HCT116 (cell line): ENCODE data around the gene DPEP3. TPM values are rescaled to one million over a fixed set of nuclear protein-coding genes. Genes with fewer than 3 reads are reported as not detected.

Experiments
- ATAC-seq: fragments of 200-7000 bp; cut with Tn5 transposase; 2 replicates; pipeline ENCODE4 v1.9.1; 2020; ENCODE audit warnings: mild to moderate bottlenecking, moderate library complexity
- BruUV-seq: library from RNA; stranded (reverse); fragments of 400-500 nt; replicated peaks from 2 replicates; lab custom pipeline; 2021; lab: Mats Ljungman, UMichigan
- CTCF ChIA-PET: fragments of 300-600 bp; sonication (Branson Sonifier 250); formaldehyde crosslinking; loops from one replicate; lab custom pipeline; 2021; ENCODE audit warnings: antibody characterized with exemption; lab: Charles Lee
- POLR2A ChIA-PET: fragments of 300-600, 350-600 bp; sonication (Branson Sonifier 250); formaldehyde crosslinking; loops from one replicate; lab custom pipeline; 2021; ENCODE audit warnings: antibody characterized with exemption; lab: Charles Lee
- RAD21 ChIA-PET, 2 experiments: fragments of 300-600 bp; sonication (Branson Sonifier 250); formaldehyde crosslinking; loops; one replicate each; lab custom pipeline; 2023; ENCODE audit warnings: low total read pairs in 2 of 2; ENCODE audit not compliant: uncharacterized antibody in 2 of 2, unreplicated experiment in 2 of 2, low non-redundant PET in 1 of 2; lab: Charles Lee
- DNase-seq: peaks from one replicate; pipeline ENCODE4 v3.0.0-alpha.2; 2010; ENCODE audit warnings: low read depth, low spot score
- H2AFZ ChIP-seq: fragments of 200-600 bp; shearing (Covaris generic), sonication (generic); 2 replicates; pipeline ENCODE4 v1.6.1; 2017; ENCODE audit warnings: low read depth, mixed run types, mixed read lengths, antibody characterized with exemption, low read length; ENCODE audit not compliant: poor library complexity, severe bottlenecking
- H3K27ac ChIP-seq: 2 replicates; pipeline ENCODE4 v1.5.1; 2012; ENCODE audit warnings: low read depth, low read length
- H3K27me3 ChIP-seq: fragments of 200-600 bp; sonication (generic); 2 replicates; pipeline ENCODE4 v1.6.1; 2016; ENCODE audit warnings: mixed run types, low read length, mixed read lengths; ENCODE audit not compliant: insufficient read depth
- H3K36me3 ChIP-seq, 2 experiments: fragments of 200-500 bp in 1 of 2; fragments of 200-600 bp in 1 of 2; sonication (Bioruptor generic) in 1 of 2; sonication (generic) in 1 of 2; 2 replicates each; pipeline versions ENCODE4 v1.5.1 to v1.6.1; 2014 to 2016; ENCODE audit warnings: low read length in 2 of 2, inconsistent platforms in 1 of 2, mixed read lengths in 1 of 2, mixed run types in 1 of 2; ENCODE audit not compliant: insufficient read depth in 2 of 2, control insufficient read depth in 1 of 2
- H3K4me1 ChIP-seq, 2 experiments: fragments of 200-600 bp in 1 of 2; sonication (generic) in 1 of 2; 2 replicates each; pipeline versions ENCODE4 v1.5.1 to v1.6.1; 2012 to 2017; ENCODE audit warnings: low read length in 2 of 2, inconsistent platforms in 1 of 2, mild to moderate bottlenecking in 1 of 2, mixed read lengths in 1 of 2, mixed run types in 1 of 2, moderate library complexity in 1 of 2; ENCODE audit not compliant: insufficient read depth in 2 of 2, control insufficient read depth in 1 of 2
- H3K4me2 ChIP-seq: fragments of 200-600 bp; sonication (generic); 2 replicates; pipeline ENCODE4 v1.6.1; 2017; ENCODE audit warnings: mixed run types, low read length, mixed read lengths
- H3K4me3 ChIP-seq, 2 experiments: fragments of 200-600 bp in 1 of 2; sonication (generic) in 1 of 2; replicated peaks in 1 of 2; 2 replicates each; pipeline ENCODE4 v1.5.1; 2011 to 2016; ENCODE audit warnings: low read length in 2 of 2, control low read depth in 1 of 2, low read depth in 1 of 2, mild to moderate bottlenecking in 1 of 2, mixed read lengths in 1 of 2, mixed run types in 1 of 2
- H3K79me2 ChIP-seq: fragments of 200-600 bp; sonication (generic); 2 replicates; pipeline ENCODE4 v1.6.1; 2017; ENCODE audit warnings: mild to moderate bottlenecking, mixed run types, low read length, moderate library complexity, mixed read lengths; ENCODE audit not compliant: insufficient read depth
- H3K9ac ChIP-seq: fragments of 200-600 bp; sonication (generic); 2 replicates; pipeline ENCODE4 v1.6.1; 2016; ENCODE audit warnings: low read length, mixed read lengths
- H3K9me2 ChIP-seq: fragments of 200-600 bp; sonication (generic), shearing (Covaris generic); 2 replicates; pipeline ENCODE4 v1.6.1; 2017; ENCODE audit warnings: mixed run types, mild to moderate bottlenecking, moderate library complexity; ENCODE audit not compliant: insufficient read depth
- H3K9me3 ChIP-seq, 2 experiments: fragments of 200-500 bp in 1 of 2; fragments of 200-600 bp in 1 of 2; sonication (Bioruptor generic) in 1 of 2; sonication (generic) in 1 of 2; 2 replicates each; pipeline ENCODE4 v1.6.1; 2014 to 2017; ENCODE audit warnings: low read length in 2 of 2, mixed read lengths in 2 of 2, inconsistent platforms in 1 of 2, low read depth in 1 of 2, mild to moderate bottlenecking in 1 of 2, mixed run types in 1 of 2, moderate library complexity in 1 of 2; ENCODE audit not compliant: control insufficient read depth in 1 of 2, insufficient read depth in 1 of 2
- H4K20me1 ChIP-seq: fragments of 200-600 bp; sonication (generic), shearing (Covaris generic); 2 replicates; pipeline ENCODE4 v1.6.1; 2017; ENCODE audit warnings: mixed run types, mild to moderate bottlenecking, moderate library complexity; ENCODE audit not compliant: insufficient read depth
- ATF3 ChIP-seq: IDR thresholded peaks from 2 replicates; pipeline ENCODE4 v1.6.1; 2012
- CBX3 ChIP-seq: IDR thresholded peaks from 2 replicates; pipeline ENCODE4 v1.6.1; 2012; ENCODE audit warnings: low read depth
- CEBPB ChIP-seq: IDR thresholded peaks from 2 replicates; pipeline ENCODE4 v1.6.1; 2012; ENCODE audit warnings: low read depth
- EGR1 ChIP-seq: IDR thresholded peaks from 2 replicates; pipeline ENCODE4 v1.6.1; 2012; ENCODE audit warnings: low read depth
- ELF1 ChIP-seq: IDR thresholded peaks from 2 replicates; pipeline ENCODE4 v1.6.1; 2012; ENCODE audit warnings: low read depth, borderline replicate concordance
- EZH2 ChIP-seq: fragments of 200-600 bp; sonication (generic); IDR thresholded peaks from 2 replicates; pipeline ENCODE4 v1.6.1; 2017; ENCODE audit warnings: antibody characterized with exemption, mixed run types
- EZH2phosphoT487 ChIP-seq: fragments of 200-600 bp; IDR thresholded peaks from 2 replicates; pipeline ENCODE4 v1.6.1; 2018; ENCODE audit warnings: antibody characterized with exemption, borderline replicate concordance
- FOSL1 ChIP-seq: IDR thresholded peaks from 2 replicates; pipeline ENCODE4 v1.6.1; 2012; ENCODE audit warnings: low read depth
- JUND ChIP-seq: IDR thresholded peaks from 2 replicates; pipeline ENCODE4 v1.6.1; 2012
- MAX ChIP-seq: IDR thresholded peaks from 2 replicates; pipeline ENCODE4 v1.6.1; 2012
- POLR2A ChIP-seq: IDR thresholded peaks from 2 replicates; pipeline ENCODE4 v1.7.0; 2011; ENCODE audit warnings: borderline replicate concordance; ENCODE audit not compliant: insufficient read depth, insufficient read length; ENCODE audit errors: extremely low read depth
- RAD21 ChIP-seq: IDR thresholded peaks from 2 replicates; pipeline ENCODE4 v1.6.1; 2012; ENCODE audit warnings: low read depth, mild to moderate bottlenecking
- REST ChIP-seq: IDR thresholded peaks from 2 replicates; pipeline ENCODE4 v1.6.1; 2012; ENCODE audit warnings: low read depth
- SIN3A ChIP-seq: IDR thresholded peaks from 2 replicates; pipeline ENCODE4 v1.6.1; 2012; ENCODE audit warnings: low read depth
- SP1 ChIP-seq: IDR thresholded peaks from 2 replicates; pipeline ENCODE4 v1.6.1; 2012; ENCODE audit warnings: low read depth
- SRF ChIP-seq: IDR thresholded peaks from 2 replicates; pipeline ENCODE4 v1.6.1; 2012; ENCODE audit warnings: low read depth
- TCF7L2 ChIP-seq: IDR thresholded peaks from 2 replicates; pipeline ENCODE4 v1.7.0; 2011; ENCODE audit warnings: borderline replicate concordance, inconsistent platforms; ENCODE audit not compliant: insufficient read depth, insufficient read length; ENCODE audit errors: extremely low read depth
- YY1 ChIP-seq: IDR thresholded peaks from 2 replicates; pipeline ENCODE4 v1.6.1; 2011; ENCODE audit warnings: low read length, low read depth, moderate library complexity, mild to moderate bottlenecking; ENCODE audit not compliant: insufficient replicate concordance; ENCODE audit errors: extremely low read depth
- ZBTB33 ChIP-seq: IDR thresholded peaks from 2 replicates; pipeline ENCODE4 v1.6.1; 2011; ENCODE audit warnings: mild to moderate bottlenecking, low read length, moderate library complexity; ENCODE audit not compliant: insufficient replicate concordance; ENCODE audit errors: extremely low read depth
- ZFX ChIP-seq: fragments of 450-650 bp; IDR thresholded peaks from 2 replicates; pipeline ENCODE4 v1.6.1; 2017
- ZNF274 ChIP-seq: fragments of 200-500 bp; sonication (Bioruptor generic); IDR thresholded peaks from 2 replicates; pipeline ENCODE4 v1.6.1; 2014; ENCODE audit warnings: mild to moderate bottlenecking, low read depth, low read length, inconsistent platforms
- intact Hi-C: fragments of 100-400 bp; cut with micrococcal nuclease; formaldehyde crosslinking; loops from 2 replicates; pipeline ENCODE4 v1.10.0; 2022
- total RNA-seq: library from RNA; stranded (reverse); gene quantifications from one replicate; pipeline ENCODE4 v1.2.1, GENCODE V29; 2021; ENCODE audit not compliant: unreplicated experiment

The DPEP3 gene
- total RNA-seq, 1 experiment from 2014 or later, result not detected

- Histone ChIP-seq H3K27me3 (no peaks in the 10 kb centered on the region), H4K20me1 (no peaks in the 10 kb centered on the region), H3K36me3 (peaks cover 0 to 8% of the 10 kb centered on the region in 2 experiments; a peak in 1 of 4 replicates), H3K9ac (peak overlapping the region; percentile 85), H3K4me2 (peak overlapping the region; percentile 98), H3K4me1 (peaks cover 3 to 30% of the 10 kb centered on the region in 2 experiments; a peak in 3 of 4 replicates), H3K4me3 (peak overlapping the region; percentile 70 to 82), H3K79me2 (peaks cover 33% of the 10 kb centered on the region), H3K27ac (peak overlapping the region; percentile 83), H2AFZ (no peak overlapping the region), H3K9me2 (no peaks in the 10 kb centered on the region), H3K9me3 (no peaks in the 10 kb centered on the region)
- CTCF ChIA-PET, result interaction anchor here (0.5 to 2.7 kb wide), 11 partner anchors 8 to 456 kb away, joined by 3 to 11 read pairs (median 3); partner anchors contain the start of genes ATP6V0D1 and LCAT
- peak; percentile 93 for DNase-seq
- BruUV-seq, result no TSS peak
- RAD21 ChIA-PET, result interaction anchor here in 1 of 2 experiments (1.0 kb wide), 1 partner anchor 149 kb away, joined by 3 read pairs; no protein-coding TSS in a partner anchor
- peak; percentile 95 for ATAC-seq
- intact Hi-C loops, result loop anchor here (5.0 to 10.0 kb wide), 2 partner anchors 118 to 411 kb away; partner anchors contain the start of gene RIPOR1
- POLR2A ChIA-PET, result interaction anchor here (0.7 to 1.3 kb wide), 7 partner anchors 9 to 373 kb away, joined by 3 to 8 read pairs (median 3); partner anchors contain the start of genes CTCF, DDX28, DUS2 and GFOD2
- peak; percentile 8 for TF ChIP-seq TCF7L2
- no peak for TF ChIP-seq ZNF274
- TF ChIP-seq SP1, result no peak; the same call in 1 of the 2 replicates
- peak; percentile 72 for TF ChIP-seq YY1
- TF ChIP-seq ZBTB33, result no peak
- no peak for TF ChIP-seq REST
- TF ChIP-seq ELF1, result no peak; the same call in 1 of the 2 replicates
- no peak for TF ChIP-seq CEBPB
- no peak for TF ChIP-seq ATF3
- TF ChIP-seq MAX, result peak; percentile 99
- TF ChIP-seq JUND, result no peak
- peak; percentile 91 for TF ChIP-seq EGR1
- no peak for TF ChIP-seq SRF
- no peak for TF ChIP-seq EZH2phosphoT487
- no peak for TF ChIP-seq CBX3
- no peak for TF ChIP-seq FOSL1
- TF ChIP-seq SIN3A, result peak; percentile 93
- no peak for TF ChIP-seq RAD21
- TF ChIP-seq POLR2A, result peak; percentile 67
- TF ChIP-seq ZFX, result peak; percentile 25; the same call in 1 of the 2 replicates
- TF ChIP-seq EZH2, result no peak
Observed at GRCh38 chr16:67935402-67936123, 44.7 kb downstream of the DPEP3 start.
